Fibroblast of skin of scalp (primary cell): ENCODE data around the gene FAM222B.
A peak's percentile ranks its signal among the peaks of the same experiment; 100 is the strongest.
"Not testable (repeated sequence)": the region's sequence is repeated elsewhere in the genome, so short reads cannot be mapped to it uniquely, and the experiment has no call there.

Experiments
- DNase-seq: peaks from one replicate; pipeline ENCODE4 v3.0.0-alpha.2; 2013

The FAM222B gene

GRCh38 chr17:28867276-28867675 is 24.7 kb upstream of the FAM222B start:
- no peak for DNase-seq

- DNase-seq = no peak
Measured at GRCh38 chr17:28865946-28866752, 23.6 kb upstream of the FAM222B start.

GRCh38 chr17:28864991-28865849 is 22.6 kb upstream of the FAM222B start:
- DNase-seq = no peak

GRCh38 chr17:28863953-28864352 is 21.4 kb upstream of the FAM222B start:
- DNase-seq = no peak

GRCh38 chr17:28862561-28862960 is 20.0 kb upstream of the FAM222B start:
- DNase-seq = no peak

GRCh38 chr17:28861393-28862203 is 19.0 kb upstream of the FAM222B start:
- no peak for DNase-seq

- no peak for DNase-seq
Measured at GRCh38 chr17:28860363-28860808, 17.8 kb upstream of the FAM222B start.

GRCh38 chr17:28858801-28859355 is 16.3 kb upstream of the FAM222B start:
- no peak for DNase-seq

- no peak for DNase-seq
Measured at GRCh38 chr17:28857905-28858800, 15.6 kb upstream of the FAM222B start.

GRCh38 chr17:28856028-28856574 is 13.5 kb upstream of the FAM222B start:
- no peak for DNase-seq

GRCh38 chr17:28855336-28855679 is 12.7 kb upstream of the FAM222B start:
- no peak for DNase-seq

- peak; percentile 87 for DNase-seq
Measured at GRCh38 chr17:28854457-28855335, 12.1 kb upstream of the FAM222B start, which contains the start of gene ERAL1. Gene ERAL1 (plus strand): TSS chr17:28855016. CDS start chr17:28855035, 19 bp downstream.

GRCh38 chr17:28853295-28853694 is 10.7 kb upstream of the FAM222B start:
- no peak for DNase-seq

- DNase-seq = no peak
Measured at GRCh38 chr17:28849281-28849680, 6.7 kb upstream of the FAM222B start.

GRCh38 chr17:28848667-28849066 is 6.1 kb upstream of the FAM222B start:
- not testable (repeated sequence) for DNase-seq

- not testable (repeated sequence) for DNase-seq
Measured at GRCh38 chr17:28846699-28847098, 4.1 kb upstream of the FAM222B start.

- DNase-seq = no peak
Measured at GRCh38 chr17:28846231-28846630, 3.6 kb upstream of the FAM222B start.

- no peak for DNase-seq
Measured at GRCh38 chr17:28843816-28844148, 1.2 kb upstream of the FAM222B start.

GRCh38 chr17:28841901-28842281 is 699 bp downstream of the FAM222B start:
- DNase-seq = no peak

GRCh38 chr17:28839221-28839620 is 3.4 kb downstream of the FAM222B start:
- DNase-seq = no peak
